Panc1 (cell line): Measurements from ENCODE around the gene G0S2. TPM values are rescaled to one million over a fixed set of nuclear protein-coding genes. Genes with fewer than 3 reads are reported as not detected.

Experiments
- ATAC-seq: fragments of 200-7000 bp; cut with Tn5 transposase; 2 replicates; pipeline ENCODE4 v1.9.1; 2020; ENCODE audit warnings: mild to moderate bottlenecking, moderate library complexity
- BruUV-seq: library from RNA; stranded (reverse); fragments of 400-500 nt; replicated peaks from 2 replicates; lab custom pipeline; 2021; lab: Mats Ljungman, UMichigan
- CTCF ChIA-PET: fragments of 300-600 bp; sonication (Branson Sonifier 250); formaldehyde crosslinking; loops from one replicate; lab custom pipeline; 2022; ENCODE audit warnings: antibody characterized with exemption; lab: Charles Lee
- POLR2A ChIA-PET: fragments of 300-600 bp; sonication (Branson Sonifier 250); formaldehyde crosslinking; loops from one replicate; lab custom pipeline; 2022; ENCODE audit warnings: antibody characterized with exemption; lab: Charles Lee
- DNase-seq: peaks from one replicate; pipeline ENCODE4 v3.0.0-alpha.2; 2010; ENCODE audit warnings: low read depth, low spot score
- H3K27ac ChIP-seq: 2 replicates; pipeline ENCODE4 v1.5.1; 2011; ENCODE audit warnings: mild to moderate bottlenecking, low read length, inconsistent platforms
- H3K27me3 ChIP-seq: fragments of 200-500 bp; sonication (Bioruptor generic); 2 replicates; pipeline ENCODE4 v1.6.0; 2014; ENCODE audit warnings: low read length, inconsistent platforms; ENCODE audit not compliant: control insufficient read depth, insufficient read depth
- H3K36me3 ChIP-seq: fragments of 200-500 bp; sonication (Bioruptor generic); 2 replicates; pipeline ENCODE4 v1.5.1; 2014; ENCODE audit warnings: inconsistent platforms, mild to moderate bottlenecking, low read length, moderate library complexity; ENCODE audit not compliant: control insufficient read depth, insufficient read depth
- H3K4me1 ChIP-seq: 2 replicates; pipeline ENCODE4 v1.5.1; 2011; ENCODE audit warnings: inconsistent platforms, mild to moderate bottlenecking, low read length, moderate library complexity; ENCODE audit not compliant: control insufficient read depth, insufficient read depth
- H3K4me3 ChIP-seq, 2 experiments: 2 replicates each; pipeline ENCODE4 v1.5.1; 2011 to 2012; ENCODE audit warnings: low read depth in 2 of 2, low read length in 2 of 2, mild to moderate bottlenecking in 2 of 2, inconsistent platforms in 1 of 2, moderate library complexity in 1 of 2
- H3K9me3 ChIP-seq: fragments of 200-500 bp; sonication (Bioruptor generic); 2 replicates; pipeline ENCODE4 v1.5.1; 2014; ENCODE audit warnings: low read depth, mild to moderate bottlenecking, inconsistent platforms, low read length, moderate library complexity; ENCODE audit not compliant: control insufficient read depth, insufficient read depth
- CTCF ChIP-seq: fragments of 450-650 bp; IDR thresholded peaks from 2 replicates; pipeline ENCODE4 v1.5.1; 2017; ENCODE audit warnings: mild to moderate bottlenecking
- POLR2AphosphoS5 ChIP-seq: IDR thresholded peaks from 2 replicates; pipeline ENCODE4 v1.6.1; 2012; ENCODE audit warnings: mild to moderate bottlenecking, low read depth, low read length, moderate library complexity
- REST ChIP-seq, 2 experiments: IDR thresholded peaks; 2 replicates each; pipeline ENCODE4 v1.6.1; 2011 to 2012; ENCODE audit warnings: low read depth in 2 of 2, control low read depth in 1 of 2, low read length in 1 of 2, mild to moderate bottlenecking in 1 of 2, moderate library complexity in 1 of 2; ENCODE audit not compliant: insufficient read depth in 1 of 2
- SIN3A ChIP-seq: IDR thresholded peaks from 2 replicates; pipeline ENCODE4 v1.6.1; 2012; ENCODE audit warnings: low read depth, mild to moderate bottlenecking, low read length, moderate library complexity, borderline replicate concordance; ENCODE audit not compliant: insufficient read depth
- TCF7L2 ChIP-seq: IDR thresholded peaks from 2 replicates; pipeline ENCODE4 v1.6.1; 2011; ENCODE audit warnings: mild to moderate bottlenecking, low read depth, low read length, inconsistent platforms
- in situ Hi-C: cut with HindIII; loops from 2 replicates; pipeline ENCODE4 v1.10.0; 2016; ENCODE audit warnings: low sequenced_read_pairs, low pct_unique_long_range_greater_than_20kb
- intact Hi-C: fragments of 100-400 bp; cut with micrococcal nuclease; formaldehyde crosslinking; loops from one replicate; pipeline ENCODE4 v1.10.0; 2022; ENCODE audit not compliant: unreplicated experiment
- total RNA-seq: library from RNA; stranded (reverse); gene quantifications from one replicate; pipeline ENCODE4 v1.2.1, GENCODE V29; 2021; ENCODE audit not compliant: unreplicated experiment

The G0S2 gene
- total RNA-seq, 1 experiment from 2014 or later, result 2.5 TPM

GRCh38 chr1:209662879-209663327, 12.3 kb upstream of the G0S2 start:
- Histone ChIP-seq H3K9me3 (no peaks in the 10 kb centered on the region), H3K27me3 (no peaks in the 10 kb centered on the region), H3K36me3 (no peaks in the 10 kb centered on the region), H3K4me1 (no peaks in the 10 kb centered on the region), H3K4me3 (no peak overlapping the region), H3K27ac (no peak overlapping the region)
- CTCF ChIA-PET, result no interaction called here
- BruUV-seq, result no TSS peak
- ATAC-seq (no peak), DNase-seq (no peak)
- TF ChIP-seq POLR2AphosphoS5 (no peak), CTCF (no peak), REST (IDR thresholded peaks at IDR 0.05; ENCODE audit: insufficient read depth in 1 of 2, low read depth in 2 of 2, low read length in 1 of 2) (no peak), TCF7L2 (no peak), SIN3A (no peak)
- in situ Hi-C loops (no loop called here), intact Hi-C loops (no loop called here)
- POLR2A ChIA-PET, result no interaction called here

GRCh38 chr1:209667103-209667502, 8.1 kb upstream of the G0S2 start:
- no TSS peak for BruUV-seq
- ChIA-PET POLR2A (no interaction called here), CTCF (no interaction called here)
- Histone ChIP-seq H3K36me3 (no peaks in the 10 kb centered on the region), H3K27ac (no peak overlapping the region), H3K9me3 (no peaks in the 10 kb centered on the region), H3K4me1 (no peaks in the 10 kb centered on the region), H3K27me3 (no peaks in the 10 kb centered on the region; the same call in 1 of the 2 replicates), H3K4me3 (no peak overlapping the region)
- ATAC-seq (no peak), DNase-seq (no peak)
- intact Hi-C loops, result no loop called here
- TF ChIP-seq TCF7L2, result no peak
- no peak for TF ChIP-seq REST (IDR thresholded peaks at IDR 0.05; ENCODE audit: insufficient read depth in 1 of 2, low read depth in 2 of 2, low read length in 1 of 2)
- no peak for TF ChIP-seq POLR2AphosphoS5
- TF ChIP-seq SIN3A, result no peak
- TF ChIP-seq CTCF, result no peak
- in situ Hi-C loops, result no loop called here
